Stomach (tissue), 9 donors: ENCODE data around the gene ADGRG1. TPM values are rescaled to one million over a fixed set of nuclear protein-coding genes. Genes with fewer than 3 reads are reported as not detected.

ENCODE experiments used
- DNase-seq, 2 donors: peaks; one replicate each; pipeline versions ENCODE4 v3.0.0 to v3.0.0-alpha.2; 2013 to 2019
- H3K27ac ChIP-seq, 5 donors: fragments of 200-600 bp in 4 of 5; sonication (generic) in 4 of 5; one replicate each; pipeline ENCODE4 v1.5.1; 2013 to 2019; ENCODE audit warnings: mild to moderate bottlenecking in 1 of 5, moderate library complexity in 1 of 5
- H3K27me3 ChIP-seq, 3 donors: fragments of 200-600 bp; sonication (generic); one replicate each; pipeline ENCODE4 v1.5.1; 2017 to 2019; ENCODE audit warnings: mixed run types in 1 of 3
- H3K36me3 ChIP-seq, 4 donors: fragments of 200-600 bp; sonication (generic); 1 replicate in 3 of 4; 2 replicates in 1 of 4; pipeline ENCODE4 v1.5.1; 2016 to 2019
- H3K4me1 ChIP-seq, 4 donors: fragments of 200-600 bp; sonication (generic); one replicate each; pipeline ENCODE4 v1.5.1; 2016 to 2019
- H3K4me3 ChIP-seq, 4 donors: fragments of 200-600 bp; sonication (generic) in 3 of 4; one replicate each; pipeline ENCODE4 v1.5.1; 2016 to 2019; ENCODE audit warnings: mild to moderate bottlenecking in 1 of 4
- H3K9me3 ChIP-seq, 4 donors: fragments of 200-600 bp; sonication (generic); one replicate each; pipeline ENCODE4 v1.5.1; 2016 to 2019
- CTCF ChIP-seq, 7 experiments: fragments of 450-650 bp in 4 of 7; fragments of 200-600 bp in 3 of 7; sonication (generic) in 3 of 7; IDR thresholded peaks; one replicate each; pipeline ENCODE4 v1.5.1; 2016 to 2019; ENCODE audit warnings: antibody characterized with exemption in 7 of 7, control low read depth in 2 of 7, mild to moderate bottlenecking in 1 of 7
- EP300 ChIP-seq: sonication (generic); formaldehyde crosslinking; IDR thresholded peaks from one replicate; pipeline ENCODE4 v1.6.1; 2017; ENCODE audit warnings: antibody characterized with exemption
- POLR2A ChIP-seq, 4 donors: fragments of 450-650 bp; IDR thresholded peaks; one replicate each; pipeline ENCODE4 v1.6.1; 2016; ENCODE audit warnings: antibody characterized with exemption in 4 of 4, control low read depth in 2 of 4, mild to moderate bottlenecking in 1 of 4, moderate library complexity in 1 of 4
- POLR2AphosphoS5 ChIP-seq, 3 donors: sonication (generic); formaldehyde crosslinking; IDR thresholded peaks; one replicate each; pipeline ENCODE4 v1.6.1; 2016; ENCODE audit warnings: antibody characterized with exemption in 3 of 3
- WGBS, 5 donors: extraction: QIAGEN DNeasy Blood & Tissue Kit in 3 of 5; methylation state at CpG; one replicate each; pipeline versions ENCODE4 v1.1.5 to v1.1.7; 2013 to 2018; 5-methylcytosine and 5-hydroxymethylcytosine counted together
- intact Hi-C: fragments of 100-400 bp; cut with DNase I; formaldehyde crosslinking; loops from one replicate; pipeline ENCODE4 v1.15.1; 2023; ENCODE audit warnings: low total_unique reads
- polyA plus RNA-seq, 3 donors: library from polyadenylated mRNA; stranded (reverse); fragments of 200-250 nt; gene quantifications; one replicate each; pipeline ENCODE4 v1.2.3, GENCODE V29; 2013
- total RNA-seq, 5 donors: library from RNA; depleted of rRNA; stranded (reverse); fragments of >200 nt; gene quantifications; one replicate each; pipeline versions ENCODE4 v1.1.0 to v1.2.3, GENCODE V29; 2014 to 2016
- donor health status: healthy with polysubstance abuse.
- donor health status: Bipolar disorder and iron deficiency.
- donor health status: healthy.

The ADGRG1 gene
- total and polyA plus RNA-seq, 8 donors: 8.9 to 84.8 (median 32.1) TPM

GRCh38 chr16:57653936-57654335, 25.5 kb downstream of the ADGRG1 start:
- intact Hi-C loops: no loop called here
- H3K36me3 ChIP-seq: peaks cover 36 to 87% (median 69%) of the 10 kb centered on the region in 4 donors
- DNase-seq: peak in 1 of 2 donors; percentile 69

GRCh38 chr16:57656342-57656955, 28.0 kb downstream of the ADGRG1 start:
- H3K36me3 ChIP-seq: peaks cover 35 to 97% (median 82%) of the 10 kb centered on the region in 4 donors
- DNase-seq: no peak
- H3K27ac ChIP-seq: no peak overlapping the region
- no peaks in the 10 kb centered on the region for H3K9me3 ChIP-seq
- H3K4me1 ChIP-seq: no peaks in the 10 kb centered on the region
- TF ChIP-seq EP300: no peak
- no peak for TF ChIP-seq POLR2A (IDR thresholded peaks at IDR 0.05)
- no peak for TF ChIP-seq CTCF (IDR thresholded peaks at IDR 0.05)
- TF ChIP-seq POLR2AphosphoS5 (IDR thresholded peaks at IDR 0.05): no peak
- WGBS, 5 donors: 80 to 87% (median 84%) methylated on average over 7 to 11 of the region's 11 CpGs
- intact Hi-C loops: no loop called here
- no peak overlapping the region for H3K4me3 ChIP-seq
- H3K27me3 ChIP-seq: peaks cover 0 to 7% (median 0%) of the 10 kb centered on the region in 3 donors

More at GRCh38 chr16:57653936-57654335, 25.5 kb downstream of the ADGRG1 start:
- 56 to 66% (median 61%) methylated on average over 11 to 16 of the region's 16 CpGs for WGBS, 5 donors
- Histone ChIP-seq H3K4me1 (peaks cover 0 to 5% (median under 1%) of the 10 kb centered on the region in 4 donors), H3K27me3 (peaks cover 0 to 12% (median 0%) of the 10 kb centered on the region in 3 donors), H3K27ac (no peak overlapping the region), H3K4me3 (no peak overlapping the region), H3K9me3 (no peaks in the 10 kb centered on the region)
- TF ChIP-seq POLR2AphosphoS5 (IDR thresholded peaks at IDR 0.05) (no peak), POLR2A (IDR thresholded peaks at IDR 0.05) (no peak), CTCF (IDR thresholded peaks at IDR 0.05) (no peak), EP300 (no peak)

- Histone ChIP-seq H3K9me3 (no peaks in the 10 kb centered on the region), H3K27ac (no peak overlapping the region), H3K27me3 (peaks cover 0 to 7% (median 0%) of the 10 kb centered on the region in 3 donors), H3K4me3 (no peak overlapping the region), H3K4me1 (no peaks in the 10 kb centered on the region), H3K36me3 (peaks cover 34 to 97% (median 84%) of the 10 kb centered on the region in 4 donors)
- TF ChIP-seq EP300: no peak
- TF ChIP-seq POLR2AphosphoS5 (IDR thresholded peaks at IDR 0.05): no peak
- DNase-seq: no peak
- 86 to 95% (median 92%) methylated on average over 5 to 13 of the region's 13 CpGs for WGBS, 5 donors
- intact Hi-C loops: no loop called here
These were observed 28.8 kb downstream of the ADGRG1 start for GRCh38 chr16:57657228-57657627.

GRCh38 chr16:57658130-57658877, 29.9 kb downstream of the ADGRG1 start:
- H3K36me3 ChIP-seq: peaks cover 41 to 97% (median 89%) of the 10 kb centered on the region in 4 donors
- DNase-seq: no peak
- no peaks in the 10 kb centered on the region for H3K4me1 ChIP-seq
- no peaks in the 10 kb centered on the region for H3K9me3 ChIP-seq
- no peak overlapping the region for H3K4me3 ChIP-seq
- no peak overlapping the region for H3K27ac ChIP-seq
- peaks cover 0 to 7% (median 0%) of the 10 kb centered on the region in 3 donors for H3K27me3 ChIP-seq
- TF ChIP-seq POLR2A (IDR thresholded peaks at IDR 0.05) (no peak), EP300 (no peak)
- intact Hi-C loops: no loop called here
- 84 to 88% (median 86%) methylated on average over 10 of the region's 10 CpGs for WGBS, 5 donors

- Histone ChIP-seq H3K27ac (no peak overlapping the region), H3K27me3 (peaks cover 0 to 7% (median 0%) of the 10 kb centered on the region in 3 donors), H3K9me3 (no peaks in the 10 kb centered on the region), H3K4me3 (no peak overlapping the region), H3K36me3 (peaks cover 47 to 97% (median 94%) of the 10 kb centered on the region in 4 donors), H3K4me1 (no peaks in the 10 kb centered on the region)
- 78 to 85% (median 83%) methylated on average over 14 to 19 of the region's 19 CpGs for WGBS, 5 donors
- no peak for DNase-seq
- TF ChIP-seq CTCF (IDR thresholded peaks at IDR 0.05) (no peak), POLR2AphosphoS5 (IDR thresholded peaks at IDR 0.05) (no peak), POLR2A (IDR thresholded peaks at IDR 0.05) (no peak), EP300 (no peak)
- intact Hi-C loops: no loop called here
These were observed 30.6 kb downstream of the ADGRG1 start for GRCh38 chr16:57658878-57659674.
